ENCODE measurements around the gene TERT. TPM values are rescaled to one million over a fixed set of nuclear protein-coding genes. Genes with fewer than 3 reads are reported as not detected.

TERT gene
- total RNA-seq, 1 donor from 2014 or later = not detected

- no peaks in the 10 kb centered on the region for H3K27me3 Mint-ChIP-seq (ENCODE audit: low read depth)
- no peak overlapping the region for H3K4me3 Mint-ChIP-seq (ENCODE audit: unreplicated experiment)
- no peak for TF ChIP-seq CTCF (IDR thresholded peaks at IDR 0.05)
- peaks cover 22% of the 10 kb centered on the region for H3K36me3 Mint-ChIP-seq (ENCODE audit: low read depth)
- H3K4me1 Mint-ChIP-seq (ENCODE audit: low read depth) = no peaks in the 10 kb centered on the region
- DNase-seq (ENCODE audit: low spot score) = no peak
- H3K27ac Mint-ChIP-seq (ENCODE audit: unreplicated experiment) = no peak overlapping the region
- no peaks in the 10 kb centered on the region for H3K9me3 Mint-ChIP-seq (ENCODE audit: low read depth)
Measured at GRCh38 chr5:1316588-1317340, 21.9 kb upstream of the TERT start.

GRCh38 chr5:1315709-1316587, 21.1 kb upstream of the TERT start:
- no peak for TF ChIP-seq CTCF (IDR thresholded peaks at IDR 0.05)
- DNase-seq (ENCODE audit: low spot score) = no peak
- no peak overlapping the region for H3K4me3 Mint-ChIP-seq (ENCODE audit: unreplicated experiment)
- no peak overlapping the region for H3K27ac Mint-ChIP-seq (ENCODE audit: unreplicated experiment)
- H3K9me3 Mint-ChIP-seq (ENCODE audit: low read depth) = peaks cover 3% of the 10 kb centered on the region
- no peaks in the 10 kb centered on the region for H3K4me1 Mint-ChIP-seq (ENCODE audit: low read depth)
- peaks cover 3% of the 10 kb centered on the region for H3K27me3 Mint-ChIP-seq (ENCODE audit: low read depth)
- peaks cover 19% of the 10 kb centered on the region for H3K36me3 Mint-ChIP-seq (ENCODE audit: low read depth)

GRCh38 chr5:1315018-1315708, 20.3 kb upstream of the TERT start:
- Mint-ChIP-seq H3K9me3 (ENCODE audit: low read depth) (peaks cover 10% of the 10 kb centered on the region), H3K4me3 (ENCODE audit: unreplicated experiment) (no peak overlapping the region), H3K27ac (ENCODE audit: unreplicated experiment) (no peak overlapping the region), H3K4me1 (ENCODE audit: low read depth) (no peaks in the 10 kb centered on the region), H3K36me3 (ENCODE audit: low read depth) (peaks cover 13% of the 10 kb centered on the region), H3K27me3 (ENCODE audit: low read depth) (peaks cover 3% of the 10 kb centered on the region)
- TF ChIP-seq CTCF (IDR thresholded peaks at IDR 0.05) = no peak
- peak; percentile 29 for DNase-seq (ENCODE audit: low spot score)

DNA sequence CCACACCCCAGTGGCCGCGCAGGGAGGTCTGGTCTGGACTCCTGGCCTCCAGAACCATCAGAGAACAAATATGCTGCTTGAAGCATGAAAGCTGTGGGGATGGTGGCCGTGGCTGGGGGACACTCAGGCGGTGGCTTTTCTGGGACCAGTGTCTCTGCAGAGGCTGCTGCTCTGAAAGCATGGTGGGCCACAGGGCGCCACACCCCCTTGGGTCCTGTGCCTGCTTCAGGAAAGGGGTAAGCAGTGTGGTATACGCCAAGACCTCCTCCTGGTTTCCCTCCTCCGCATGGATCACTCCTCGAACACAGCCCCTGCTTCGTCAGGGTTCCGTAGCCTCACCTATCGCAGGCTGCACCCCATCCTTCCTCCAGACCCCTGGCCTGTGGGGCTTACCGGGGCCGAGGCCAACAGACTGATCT, 19.7 kb upstream of the TERT start:
- H3K4me3 Mint-ChIP-seq (ENCODE audit: unreplicated experiment) = no peak overlapping the region
- TF ChIP-seq CTCF (IDR thresholded peaks at IDR 0.05) = no peak

More for the DNA sequence above, 19.7 kb upstream of the TERT start:
- H3K9me3 Mint-ChIP-seq (ENCODE audit: low read depth) = peaks cover 12% of the 10 kb centered on the region
- H3K4me1 Mint-ChIP-seq (ENCODE audit: low read depth) = no peaks in the 10 kb centered on the region
- DNase-seq (ENCODE audit: low spot score) = peak; percentile 76
- peaks cover 6% of the 10 kb centered on the region for H3K27me3 Mint-ChIP-seq (ENCODE audit: low read depth)
- no peak overlapping the region for H3K27ac Mint-ChIP-seq (ENCODE audit: unreplicated experiment)
- peaks cover 13% of the 10 kb centered on the region for H3K36me3 Mint-ChIP-seq (ENCODE audit: low read depth)
